HG03342 (cell line): ENCODE measurements around the gene FAM181B.
"Not testable (repeated sequence)": the region's sequence is repeated elsewhere in the genome, so short reads cannot be mapped to it uniquely, and the experiment has no call there.

Source experiments
- ATAC-seq: cut with Tn5 transposase; IDR thresholded peaks from one replicate; pipeline ENCODE4 v1.9.1; 2021; ENCODE audit warnings: mild to moderate bottlenecking, moderate library complexity; ENCODE audit not compliant: unreplicated experiment

The FAM181B gene

GRCh38 chr11:82732734-82733443, 775 bp downstream of the FAM181B start:
- no peak for ATAC-seq

DNA sequence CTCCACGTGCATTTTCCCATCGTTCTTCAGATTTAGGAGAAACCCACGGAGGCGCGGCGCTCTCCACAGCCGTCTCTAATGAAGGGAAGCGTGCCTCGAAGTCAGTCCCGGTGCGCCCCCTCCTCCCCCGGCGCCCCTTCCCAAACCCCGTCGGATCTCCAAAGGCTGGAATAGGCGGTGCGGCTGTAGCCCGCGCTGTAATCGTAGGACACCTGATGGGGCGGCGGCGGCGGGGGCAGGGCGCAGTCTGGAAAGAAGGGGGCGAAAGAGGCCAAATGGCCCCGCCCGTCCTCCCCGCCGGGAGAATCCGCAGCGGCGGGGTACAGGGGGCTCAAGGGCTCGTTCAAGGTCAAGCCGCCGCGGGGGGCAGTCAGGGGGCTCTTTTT, 1.3 kb downstream of the FAM181B start:
- ATAC-seq: no peak

DNA sequence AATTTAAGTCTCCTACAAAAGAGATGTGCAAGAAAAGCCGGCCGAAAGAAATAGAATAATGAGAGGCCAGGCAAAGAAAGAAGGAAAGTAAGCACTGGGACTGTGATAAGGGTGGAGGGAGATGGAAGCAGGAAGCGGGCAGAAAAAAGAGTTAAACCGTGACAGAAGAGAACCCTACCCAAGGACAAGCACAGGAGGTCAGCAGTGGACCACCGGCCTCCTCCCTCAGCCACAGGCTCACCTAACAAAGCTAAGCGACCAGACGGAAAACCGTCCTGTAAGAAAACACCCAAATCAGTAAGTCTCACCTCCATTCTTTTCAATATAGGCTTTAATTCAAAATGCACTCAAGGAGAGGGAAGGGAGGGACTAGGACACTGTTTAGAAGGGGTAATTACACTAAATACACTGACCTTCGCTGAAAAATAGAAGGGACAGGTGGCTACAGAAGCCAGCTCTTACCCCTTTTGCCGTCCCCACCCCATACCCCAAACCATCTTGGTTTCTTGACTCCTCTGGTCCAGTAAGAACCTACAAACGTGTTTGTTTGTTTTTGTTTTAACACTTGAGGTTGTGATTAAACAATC, 1.9 kb downstream of the FAM181B start:
- ATAC-seq: no peak

- no peak for ATAC-seq
Observed at GRCh38 chr11:82730754-82731153, 2.9 kb downstream of the FAM181B start.

DNA sequence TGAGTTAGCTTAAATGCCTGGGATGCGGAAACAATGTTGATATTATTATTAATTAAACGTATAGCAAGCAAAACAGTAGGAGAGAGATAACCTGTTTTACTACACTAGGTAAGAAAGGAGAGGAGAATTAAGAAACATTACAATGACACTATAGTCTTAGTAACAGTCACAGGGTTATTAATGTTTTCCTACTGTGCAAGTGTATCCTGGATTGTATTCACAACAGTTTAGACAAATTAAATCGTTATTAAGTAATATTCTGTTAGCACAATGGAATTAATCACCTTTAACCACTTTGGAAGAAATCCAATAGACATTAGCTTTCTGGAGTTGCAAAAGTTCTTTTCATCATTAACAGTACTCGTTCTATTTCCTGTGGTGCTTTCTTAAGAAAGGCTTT, 3.4 kb downstream of the FAM181B start:
- ATAC-seq: no peak

GRCh38 chr11:82724026-82724425, 9.6 kb downstream of the FAM181B start:
- no peak for ATAC-seq

- ATAC-seq: no peak
Observed at GRCh38 chr11:82722231-82722630, 11.4 kb downstream of the FAM181B start.

- ATAC-seq: no peak
Observed at GRCh38 chr11:82720267-82721065, 13.2 kb downstream of the FAM181B start.

GRCh38 chr11:82719361-82720105, 14.1 kb downstream of the FAM181B start:
- ATAC-seq: no peak

DNA sequence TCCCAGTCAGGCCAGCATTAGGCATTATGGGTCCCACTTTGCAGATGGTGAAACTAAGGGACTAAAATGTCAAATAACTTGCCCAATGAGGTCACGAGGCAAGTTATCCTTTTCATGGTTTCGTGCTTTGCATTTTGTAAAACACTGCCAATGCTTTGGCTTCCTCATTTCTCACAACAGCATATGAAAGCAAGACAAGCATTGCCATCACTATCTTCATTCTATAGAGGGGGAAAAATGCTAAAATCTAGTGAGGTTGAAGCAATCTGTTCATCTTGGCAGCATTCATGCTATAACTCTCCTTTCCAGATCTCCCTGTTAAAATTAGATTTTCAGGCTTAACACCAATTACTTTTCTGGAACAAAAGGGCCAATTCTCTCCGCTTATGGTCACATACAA, 14.8 kb downstream of the FAM181B start:
- no peak for ATAC-seq

DNA sequence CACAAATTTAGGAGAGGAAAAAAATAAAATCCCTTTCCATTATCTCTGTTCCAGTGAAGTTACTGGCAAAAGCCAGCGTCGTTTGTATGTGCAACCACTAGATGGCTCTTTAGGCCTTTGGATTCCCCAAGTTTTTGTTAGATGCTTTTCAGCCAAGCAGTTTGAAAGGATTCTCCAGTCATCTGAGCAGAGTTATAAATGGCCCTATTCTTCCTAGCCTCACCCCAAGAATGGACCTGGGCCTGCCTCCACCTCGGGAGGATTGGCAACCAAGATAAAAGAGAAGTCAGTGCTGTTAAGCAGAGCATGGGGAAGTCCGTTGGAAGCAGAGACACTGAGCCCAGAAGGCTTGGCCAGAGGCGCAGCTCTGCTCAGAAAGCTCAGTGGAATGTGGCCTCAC, 15.4 kb downstream of the FAM181B start:
- peak; percentile 68 for ATAC-seq

- no peak for ATAC-seq
Observed at GRCh38 chr11:82714346-82715174, 19.1 kb downstream of the FAM181B start.

- ATAC-seq: no peak
Observed at GRCh38 chr11:82711648-82712047, 22.0 kb downstream of the FAM181B start.

DNA sequence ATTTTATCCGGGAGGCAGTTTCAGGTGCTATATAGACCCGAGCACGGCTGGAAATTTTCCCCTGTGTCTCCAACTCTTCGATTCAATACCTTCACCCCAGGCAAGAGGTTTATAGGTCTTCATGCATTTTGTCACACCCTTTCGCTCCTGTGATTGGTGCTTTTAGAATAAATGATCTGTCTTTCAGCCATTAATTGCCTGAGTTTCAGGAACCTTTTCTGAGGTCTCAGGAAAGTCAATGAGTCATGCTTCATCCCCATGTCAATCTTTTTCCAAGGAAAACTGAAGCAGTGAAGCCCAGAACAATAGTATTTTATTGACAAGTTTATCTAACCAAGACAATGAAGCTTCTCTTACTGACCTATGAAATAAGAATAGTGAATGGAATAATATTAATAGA, 29.9 kb downstream of the FAM181B start:
- no peak for ATAC-seq

DNA sequence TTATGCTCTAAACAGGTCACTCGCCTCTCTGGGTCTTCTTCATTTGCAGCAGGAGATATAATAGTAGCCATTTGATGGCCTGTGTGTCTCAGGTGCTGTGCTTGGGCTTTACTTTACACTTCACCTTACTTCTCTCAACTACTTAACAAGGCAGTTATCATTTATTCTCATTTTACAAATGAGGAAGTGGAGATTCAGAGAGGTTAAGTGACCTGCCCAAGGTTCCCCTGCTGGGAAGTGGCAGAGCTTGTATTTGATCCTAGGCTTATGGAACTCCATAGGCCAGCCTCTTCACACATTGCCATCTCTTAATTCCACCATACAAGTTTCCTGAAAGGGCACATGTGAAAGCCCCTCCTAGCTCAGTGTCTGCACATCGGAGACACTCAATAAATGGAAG, 30.4 kb downstream of the FAM181B start:
- no peak for ATAC-seq

- ATAC-seq: peak; percentile 67
Observed at GRCh38 chr11:82701847-82702520, 31.7 kb downstream of the FAM181B start.

- ATAC-seq: no peak
Observed at GRCh38 chr11:82698576-82699352, 34.9 kb downstream of the FAM181B start.

- no peak for ATAC-seq
Observed at GRCh38 chr11:82692981-82693380, 40.7 kb downstream of the FAM181B start.

- ATAC-seq: not testable (repeated sequence)
Observed at GRCh38 chr11:82689347-82689746, 44.3 kb downstream of the FAM181B start.
